Inflammatory macrophage treated with lipopolysaccharide for 4 hours (primary cell): Measurements from ENCODE around the gene VAMP1.
A peak's percentile ranks its signal among the peaks of the same experiment; 100 is the strongest.
"Not testable (repeated sequence)": the region's sequence is repeated elsewhere in the genome, so short reads cannot be mapped to it uniquely, and the experiment has no call there.

Experiments
- DNase-seq: peaks from one replicate; pipeline ENCODE4 v3.0.0-alpha.2; 2020

VAMP1 gene

GRCh38 chr12:6450091-6450868, 20.2 kb downstream of the VAMP1 start:
- no peak for DNase-seq

- DNase-seq = no peak
Observed at GRCh38 chr12:6444704-6445688, 25.5 kb downstream of the VAMP1 start, which contains the start of gene CD27. Gene CD27, plus strand, starts transcription at chr12:6444955. Its CDS starts 141 bp downstream, at chr12:6445096.

- DNase-seq = no peak
Observed at GRCh38 chr12:6444031-6444430, 26.4 kb downstream of the VAMP1 start.

GRCh38 chr12:6443361-6443983, 27.0 kb downstream of the VAMP1 start:
- no peak for DNase-seq

GRCh38 chr12:6442836-6443235, 27.6 kb downstream of the VAMP1 start:
- no peak for DNase-seq

GRCh38 chr12:6440391-6440790, 30.1 kb downstream of the VAMP1 start:
- DNase-seq = no peak

- DNase-seq = no peak
Observed at GRCh38 chr12:6438345-6438744, 32.1 kb downstream of the VAMP1 start.

GRCh38 chr12:6437586-6437985, 32.9 kb downstream of the VAMP1 start:
- no peak for DNase-seq

GRCh38 chr12:6435961-6436715, 34.3 kb downstream of the VAMP1 start:
- DNase-seq = no peak

- no peak for DNase-seq
Observed at GRCh38 chr12:6434205-6435140, 36.0 kb downstream of the VAMP1 start.

GRCh38 chr12:6432991-6433390, 37.5 kb downstream of the VAMP1 start:
- DNase-seq = no peak

GRCh38 chr12:6430124-6430989, 40.1 kb downstream of the VAMP1 start:
- peak; percentile 89 for DNase-seq

- DNase-seq = no peak
Observed at GRCh38 chr12:6428326-6428725, 42.2 kb downstream of the VAMP1 start.

GRCh38 chr12:6427796-6428195, 42.7 kb downstream of the VAMP1 start:
- DNase-seq = not testable (repeated sequence)

- DNase-seq = peak; percentile 87
Observed at GRCh38 chr12:6426882-6427671, 43.4 kb downstream of the VAMP1 start.

- peak; percentile 76 for DNase-seq
Observed at GRCh38 chr12:6425590-6426531, 44.6 kb downstream of the VAMP1 start.

- no peak for DNase-seq
Observed at GRCh38 chr12:6424866-6425265, 45.6 kb downstream of the VAMP1 start.

GRCh38 chr12:6424008-6424347, 46.5 kb downstream of the VAMP1 start:
- no peak for DNase-seq
